DND-41 (cell line): ENCODE measurements around the gene NSD1.

Source experiments
- ATAC-seq: fragments of 200-7000 bp; cut with Tn5 transposase; 3 replicates; pipeline ENCODE4 v1.9.1; 2021; ENCODE audit warnings: low read depth; ENCODE audit not compliant: insufficient read depth
- DNase-seq: peaks from one replicate; pipeline ENCODE4 v3.0.0-alpha.2; 2020
- H2AFZ ChIP-seq: 2 replicates; pipeline ENCODE4 v1.6.0; 2012; ENCODE audit warnings: low read depth, low read length
- H3K27ac ChIP-seq: 2 replicates; pipeline ENCODE4 v1.5.1; 2012; ENCODE audit warnings: low read length, inconsistent platforms
- H3K27me3 ChIP-seq: fragments of 200-600 bp; sonication (generic); 2 replicates; pipeline ENCODE4 v1.6.0; 2012; ENCODE audit warnings: low read length, mild to moderate bottlenecking, inconsistent platforms; ENCODE audit not compliant: insufficient read depth, poor library complexity
- H3K36me3 ChIP-seq: 2 replicates; pipeline ENCODE4 v1.5.1; 2012; ENCODE audit warnings: low read length, inconsistent platforms; ENCODE audit not compliant: insufficient read depth
- H3K4me1 ChIP-seq: 2 replicates; pipeline ENCODE4 v1.5.1; 2012; ENCODE audit warnings: mild to moderate bottlenecking, low read length; ENCODE audit not compliant: insufficient read depth
- H3K4me2 ChIP-seq: 2 replicates; pipeline ENCODE4 v1.6.0; 2012; ENCODE audit warnings: mild to moderate bottlenecking, moderate library complexity, low read length, inconsistent platforms; ENCODE audit not compliant: insufficient read depth
- H3K4me3 ChIP-seq, 2 experiments: fragments of 200-600 bp in 1 of 2; shearing (Covaris generic) in 1 of 2; 2 replicates each; pipeline ENCODE4 v1.5.1; 2012 to 2016; ENCODE audit warnings: inconsistent platforms in 2 of 2, low read length in 2 of 2, mild to moderate bottlenecking in 2 of 2, low read depth in 1 of 2, moderate library complexity in 1 of 2
- H3K79me2 ChIP-seq: 2 replicates; pipeline ENCODE4 v1.6.0; 2012; ENCODE audit warnings: low read length, inconsistent platforms; ENCODE audit not compliant: insufficient read depth
- H3K9ac ChIP-seq: 2 replicates; pipeline ENCODE4 v1.6.0; 2012; ENCODE audit warnings: low read depth, mild to moderate bottlenecking, inconsistent platforms, low read length, moderate library complexity
- H3K9me3 ChIP-seq: 2 replicates; pipeline ENCODE4 v1.5.1; 2012; ENCODE audit warnings: low read length, moderate library complexity, mild to moderate bottlenecking, inconsistent platforms; ENCODE audit not compliant: insufficient read depth, severe bottlenecking
- H4K20me1 ChIP-seq: 2 replicates; pipeline ENCODE4 v1.6.0; 2012; ENCODE audit warnings: low read length; ENCODE audit not compliant: insufficient read depth
- CTCF ChIP-seq: IDR thresholded peaks from 2 replicates; pipeline ENCODE4 v1.5.1; 2012; ENCODE audit warnings: borderline replicate concordance, low read length, moderate library complexity, mild to moderate bottlenecking; ENCODE audit not compliant: poor library complexity, severe bottlenecking; ENCODE audit errors: extremely low read depth
- EZH2 ChIP-seq: IDR thresholded peaks from 3 replicates; pipeline ENCODE4 v1.6.1; 2012; ENCODE audit warnings: borderline replicate concordance, low read depth, mild to moderate bottlenecking, moderate library complexity, low read length, inconsistent platforms; ENCODE audit not compliant: severe bottlenecking

NSD1 gene

DNA sequence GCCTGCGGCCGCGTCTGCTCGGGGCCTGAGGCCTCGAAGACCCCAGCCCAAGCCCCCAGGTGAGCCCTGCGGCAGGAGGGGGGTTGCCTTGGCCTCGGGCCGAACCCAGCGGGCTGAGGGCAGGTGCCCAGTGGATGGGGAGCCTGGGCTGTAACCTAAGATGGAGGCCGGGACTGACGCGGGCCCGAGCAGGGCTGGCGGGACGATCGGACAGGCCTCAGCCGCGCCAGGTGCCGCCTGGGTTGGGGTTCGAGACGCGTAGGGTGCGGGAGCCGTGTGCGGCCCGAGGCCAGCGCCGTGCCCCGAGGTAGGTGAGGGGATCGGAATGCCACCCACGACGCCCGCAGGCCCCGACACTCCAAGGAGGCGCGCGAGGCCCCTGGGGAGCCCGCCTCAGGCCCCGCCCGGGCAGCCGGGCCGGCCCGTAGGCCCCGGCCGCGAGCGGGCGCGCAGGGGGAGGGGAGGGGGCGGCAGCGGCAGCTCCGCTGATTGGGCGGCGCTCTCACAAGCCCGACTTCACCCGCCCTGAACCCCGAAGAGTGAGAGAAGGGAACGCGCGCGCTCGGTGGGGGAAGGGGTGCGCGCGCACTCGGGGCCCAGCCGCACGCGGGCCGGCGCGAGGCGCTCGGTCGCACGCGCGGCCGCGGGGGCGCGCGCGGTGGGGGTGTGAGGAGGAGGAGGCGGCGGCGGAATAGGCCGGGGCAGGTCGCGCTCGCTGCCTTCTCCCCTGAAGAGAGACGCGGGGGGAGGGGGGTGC lies at the start of gene NSD1:
TSS of gene NSD1 (plus strand) at position 678 of the 757 bp plus-strand sequence. CDS start 1,331 bp downstream, outside the sequence.
- Histone ChIP-seq H4K20me1 (no peaks in the 10 kb centered on the region), H2AFZ (peak within 1 kb of the TSS; percentile 90), H3K9me3 (no peaks in the 10 kb centered on the region), H3K79me2 (peaks cover 40% of the 10 kb centered on the region), H3K4me2 (peak within 1 kb of the TSS; percentile 67), H3K9ac (peak within 1 kb of the TSS; percentile 84), H3K4me3 (peak within 1 kb of the TSS; percentile 56 to 71), H3K4me1 (peaks cover 34% of the 10 kb centered on the region), H3K27ac (peak within 1 kb of the TSS; percentile 71), H3K36me3 (peaks cover 28% of the 10 kb centered on the region), H3K27me3 (no peaks in the 10 kb centered on the region)
- TF ChIP-seq EZH2 = no peak
- TF ChIP-seq CTCF = no peak
- DNase-seq (peak; percentile 81), ATAC-seq (peak; percentile 70)

GRCh38 chr5:177084175-177084574 lies 49.4 kb upstream of the NSD1 start:
- no peak for TF ChIP-seq EZH2
- no peaks in the 10 kb centered on the region for H3K9me3 ChIP-seq

DNA sequence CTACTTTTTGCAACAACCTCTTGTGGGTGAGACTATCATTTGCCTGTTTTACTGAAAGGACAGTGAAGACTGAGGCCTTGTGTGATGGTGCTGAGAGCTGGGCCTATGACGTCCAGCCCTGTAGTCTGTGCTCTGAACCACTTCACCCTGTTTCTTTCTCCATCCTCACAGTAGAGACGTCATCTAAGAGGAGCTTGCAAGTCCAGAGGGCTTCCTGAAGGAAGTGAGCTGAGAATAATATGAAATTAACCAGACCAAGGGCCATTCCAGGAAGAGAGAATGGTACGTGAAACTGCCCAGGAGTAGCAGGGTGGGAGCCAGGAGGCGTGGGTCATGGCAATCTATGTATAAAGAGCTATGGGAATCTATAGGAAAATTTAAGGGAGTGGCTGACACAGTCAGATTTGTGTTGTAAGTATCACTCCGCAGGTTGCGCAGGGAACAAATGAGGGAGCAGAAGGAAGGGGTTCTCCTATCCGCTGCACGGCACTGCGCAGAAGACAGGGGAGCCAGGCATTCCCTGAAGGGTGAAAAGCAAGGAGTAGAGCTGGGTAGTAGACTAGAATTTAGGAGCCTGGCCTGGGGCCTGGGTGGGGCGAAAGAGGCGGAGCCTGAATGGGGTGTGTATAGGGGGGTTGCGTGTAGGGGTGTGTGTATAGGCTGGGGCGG lies 47.5 kb upstream of the NSD1 start:
- H2AFZ ChIP-seq = no peak overlapping the region

More at GRCh38 chr5:177084175-177084574, 49.4 kb upstream of the NSD1 start:
- ATAC-seq (no peak), DNase-seq (no peak)
- Histone ChIP-seq H4K20me1 (no peaks in the 10 kb centered on the region), H3K4me2 (no peak overlapping the region), H3K79me2 (no peaks in the 10 kb centered on the region), H2AFZ (no peak overlapping the region), H3K4me1 (no peaks in the 10 kb centered on the region), H3K27me3 (no peaks in the 10 kb centered on the region), H3K4me3 (no peak overlapping the region), H3K36me3 (no peaks in the 10 kb centered on the region), H3K27ac (no peak overlapping the region), H3K9ac (no peak overlapping the region)

More for the DNA sequence above, 47.5 kb upstream of the NSD1 start:
- no peak overlapping the region for H3K9ac ChIP-seq
- H4K20me1 ChIP-seq = no peaks in the 10 kb centered on the region
- no peak for DNase-seq
- no peak overlapping the region for H3K27ac ChIP-seq
- H3K4me1 ChIP-seq = no peaks in the 10 kb centered on the region
- no peaks in the 10 kb centered on the region for H3K9me3 ChIP-seq
- no peaks in the 10 kb centered on the region for H3K79me2 ChIP-seq
- TF ChIP-seq CTCF (no peak), EZH2 (no peak)
- no peak overlapping the region for H3K4me2 ChIP-seq
- H3K36me3 ChIP-seq = no peaks in the 10 kb centered on the region
- ATAC-seq = no peak; the same call in 2 of the 3 replicates
- H3K27me3 ChIP-seq = no peaks in the 10 kb centered on the region
- H3K4me3 ChIP-seq = no peak overlapping the region
